Gastroesophageal sphincter (tissue), 3 donors: ENCODE results near the gene SIRPD.

Experiments used
- CTCF ChIP-seq, 4 experiments: fragments of 200-600 bp in 2 of 4; fragments of 450-650 bp in 2 of 4; sonication (generic) in 1 of 4; IDR thresholded peaks; one replicate each; pipeline ENCODE4 v1.5.1; 2017 to 2019; ENCODE audit warnings: antibody characterized with exemption in 4 of 4, mild to moderate bottlenecking in 2 of 4, moderate library complexity in 2 of 4
- EP300 ChIP-seq: sonication (generic); formaldehyde crosslinking; IDR thresholded peaks from one replicate; pipeline ENCODE4 v1.6.1; 2017; ENCODE audit warnings: antibody characterized with exemption, mild to moderate bottlenecking
- POLR2A ChIP-seq, 2 donors: fragments of 450-650 bp; IDR thresholded peaks; one replicate each; pipeline ENCODE4 v1.6.1; 2017; ENCODE audit warnings: antibody characterized with exemption in 2 of 2, mild to moderate bottlenecking in 2 of 2, moderate library complexity in 1 of 2
- POLR2AphosphoS5 ChIP-seq: sonication (generic); formaldehyde crosslinking; IDR thresholded peaks from one replicate; pipeline ENCODE4 v1.6.1; 2017; ENCODE audit warnings: antibody characterized with exemption

- no peak for TF ChIP-seq CTCF (IDR thresholded peaks at IDR 0.05)
- TF ChIP-seq POLR2A (IDR thresholded peaks at IDR 0.05), result no peak
- no peak for TF ChIP-seq EP300
- TF ChIP-seq POLR2AphosphoS5, result no peak
These were observed 52.1 kb downstream of the SIRPD start for GRCh38 chr20:1505361-1505760.
